NT2/D1 (cell line): ENCODE measurements around the gene KCNIP1.

Experiments used
- SUZ12 ChIP-seq: IDR thresholded peaks from 2 replicates; pipeline ENCODE4 v1.6.1; 2011; ENCODE audit not compliant: insufficient read length, insufficient read depth; ENCODE audit errors: extremely low read depth
- YY1 ChIP-seq: IDR thresholded peaks from 2 replicates; pipeline ENCODE4 v1.6.1; 2011; ENCODE audit not compliant: insufficient read length, insufficient read depth
- ZNF274 ChIP-seq: IDR thresholded peaks from 2 replicates; pipeline ENCODE4 v1.6.1; 2011; ENCODE audit warnings: mild to moderate bottlenecking, low read depth, low read length

GRCh38 chr5:170749911-170750431 lies 246.2 kb downstream of the KCNIP1 start:
- TF ChIP-seq SUZ12 = no peak
- no peak for TF ChIP-seq ZNF274
- no peak for TF ChIP-seq YY1
